Measurements from ENCODE around the gene PCDHA7. TPM values are rescaled to one million over a fixed set of nuclear protein-coding genes. Genes with fewer than 3 reads are reported as not detected.
"Not testable (repeated sequence)": the region's sequence is repeated elsewhere in the genome, so short reads cannot be mapped to it uniquely, and the experiment has no call there.

Gene PCDHA7
- total and polyA plus RNA-seq, 2 of the 4 experiments (the other 2 are of a cell fraction), result 0.10 to 0.18 TPM

DNA sequence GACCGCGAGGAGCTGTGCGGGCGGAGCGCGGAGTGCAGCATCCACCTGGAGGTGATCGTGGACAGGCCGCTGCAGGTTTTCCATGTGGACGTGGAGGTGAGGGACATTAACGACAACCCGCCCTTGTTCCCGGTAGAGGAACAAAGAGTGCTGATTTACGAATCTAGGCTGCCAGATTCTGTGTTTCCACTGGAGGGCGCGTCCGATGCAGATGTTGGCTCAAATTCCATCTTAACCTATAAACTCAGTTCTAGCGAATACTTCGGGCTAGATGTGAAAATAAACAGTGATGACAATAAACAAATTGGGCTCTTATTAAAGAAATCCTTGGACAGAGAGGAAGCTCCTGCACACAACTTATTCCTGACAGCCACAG is 5.7 kb upstream of the PCDHA7 start:
- no peak overlapping the region for H2BK5ac ChIP-seq (ENCODE audit: low read depth, low read length, poor library complexity, severe bottlenecking)
- H2AK9ac ChIP-seq (replicated peaks; ENCODE audit: low read depth, low read length, poor library complexity), result no peak overlapping the region
- H2AFZ ChIP-seq (replicated peaks; ENCODE audit: low read length, poor library complexity), result no peak overlapping the region
- H3K27me3 ChIP-seq (ENCODE audit: control insufficient read depth, insufficient read depth, low read length), result no peaks in the 10 kb centered on the region
- no peaks in the 10 kb centered on the region for H3K4me1 ChIP-seq (ENCODE audit: control insufficient read depth, insufficient read depth, low read length)
- no peak overlapping the region for H4K91ac ChIP-seq (ENCODE audit: insufficient read depth, low read depth, low read length)
- no peak overlapping the region for H4K8ac ChIP-seq (ENCODE audit: low read depth in 2 of 2, low read length in 2 of 2)
- POLR2A ChIA-PET (ENCODE audit: unreplicated experiment), result no interaction called here
- ATAC-seq (ENCODE audit: low read depth) (no peak), DNase-seq (no peak)
- no CpG with 5 or more reads among the region's 18 CpGs for WGBS, 2 experiments (ENCODE audit: extremely low coverage in 2 of 2, insufficient read length in 1 of 2)
- no peak overlapping the region for H3K27ac ChIP-seq (ENCODE audit: insufficient read depth, low read length)
- no peak overlapping the region for H3K14ac ChIP-seq (replicated peaks; ENCODE audit: low read depth, low read length)
- intact Hi-C loops (cut with micrococcal nuclease), result no loop called here
- H2AK5ac ChIP-seq (ENCODE audit: low read depth, low read length), result no peak overlapping the region
- CTCF ChIA-PET, result no interaction called here
- H3K9me1 ChIP-seq (ENCODE audit: insufficient read depth, low read length), result no peaks in the 10 kb centered on the region
- no peak overlapping the region for H3K18ac ChIP-seq (ENCODE audit: low read depth, low read length)
- no peak overlapping the region for H4K5ac ChIP-seq (ENCODE audit: low read depth, low read length)
- no peaks in the 10 kb centered on the region for H3K79me1 ChIP-seq (ENCODE audit: low read depth in 1 of 2, low read length in 2 of 2)
- no peak overlapping the region for H3K9ac ChIP-seq (ENCODE audit: low read depth, low read length)
- H3K4ac ChIP-seq (ENCODE audit: low read depth, low read length), result no peak overlapping the region
- H3K9me3 ChIP-seq (ENCODE audit: control insufficient read depth, insufficient read depth, low read length), result peaks cover 12% of the 10 kb centered on the region
- no peak overlapping the region for H2BK120ac ChIP-seq (ENCODE audit: low read depth, low read length)
- H2BK15ac ChIP-seq (ENCODE audit: low read depth, low read length), result no peak overlapping the region
- no peak overlapping the region for H3K56ac ChIP-seq (ENCODE audit: extremely low read depth, insufficient read depth, low read length)
- TF ChIP-seq POLR2A (IDR thresholded peaks at IDR 0.05; ENCODE audit: low read depth, low read length) (no peak), MXI1 (IDR thresholded peaks at IDR 0.05; ENCODE audit: borderline replicate concordance, low read depth, low read length) (no peak), CEBPB (IDR thresholded peaks at IDR 0.05; ENCODE audit: low read depth, low read length) (no peak), RFX5 (IDR thresholded peaks at IDR 0.05; ENCODE audit: low read depth, low read length) (no peak), FOS (IDR thresholded peaks at IDR 0.05; ENCODE audit: low read depth, low read length) (no peak), CHD1 (IDR thresholded peaks at IDR 0.05; ENCODE audit: low read depth, low read length) (no peak), RAD21 (IDR thresholded peaks at IDR 0.05; ENCODE audit: low read length) (no peak), MAFK (IDR thresholded peaks at IDR 0.05; ENCODE audit: low read depth, low read length) (no peak)
- in situ Hi-C loops (cut with MboI; ENCODE audit: low sequenced_read_pairs), result no loop called here
- H3K36me3 ChIP-seq (ENCODE audit: control insufficient read depth, insufficient read depth, low read length), result no peaks in the 10 kb centered on the region
- no peak overlapping the region for H2BK20ac ChIP-seq (ENCODE audit: low read depth, low read length)
- no peak overlapping the region for H3K4me2 ChIP-seq (ENCODE audit: low read depth, low read length)
- H3K4me3 ChIP-seq (ENCODE audit: insufficient read depth, low read depth, low read length), result no peak overlapping the region
- H3K23ac ChIP-seq (ENCODE audit: low read depth, low read length), result no peak overlapping the region
- no peaks in the 10 kb centered on the region for H4K20me1 ChIP-seq (ENCODE audit: insufficient read depth, low read length)
- BruUV-seq (replicated peaks), result no TSS peak
- dilution Hi-C loops (cut with HindIII; ENCODE audit: low sequenced_read_pairs, unreplicated experiment), result no loop called here

DNA sequence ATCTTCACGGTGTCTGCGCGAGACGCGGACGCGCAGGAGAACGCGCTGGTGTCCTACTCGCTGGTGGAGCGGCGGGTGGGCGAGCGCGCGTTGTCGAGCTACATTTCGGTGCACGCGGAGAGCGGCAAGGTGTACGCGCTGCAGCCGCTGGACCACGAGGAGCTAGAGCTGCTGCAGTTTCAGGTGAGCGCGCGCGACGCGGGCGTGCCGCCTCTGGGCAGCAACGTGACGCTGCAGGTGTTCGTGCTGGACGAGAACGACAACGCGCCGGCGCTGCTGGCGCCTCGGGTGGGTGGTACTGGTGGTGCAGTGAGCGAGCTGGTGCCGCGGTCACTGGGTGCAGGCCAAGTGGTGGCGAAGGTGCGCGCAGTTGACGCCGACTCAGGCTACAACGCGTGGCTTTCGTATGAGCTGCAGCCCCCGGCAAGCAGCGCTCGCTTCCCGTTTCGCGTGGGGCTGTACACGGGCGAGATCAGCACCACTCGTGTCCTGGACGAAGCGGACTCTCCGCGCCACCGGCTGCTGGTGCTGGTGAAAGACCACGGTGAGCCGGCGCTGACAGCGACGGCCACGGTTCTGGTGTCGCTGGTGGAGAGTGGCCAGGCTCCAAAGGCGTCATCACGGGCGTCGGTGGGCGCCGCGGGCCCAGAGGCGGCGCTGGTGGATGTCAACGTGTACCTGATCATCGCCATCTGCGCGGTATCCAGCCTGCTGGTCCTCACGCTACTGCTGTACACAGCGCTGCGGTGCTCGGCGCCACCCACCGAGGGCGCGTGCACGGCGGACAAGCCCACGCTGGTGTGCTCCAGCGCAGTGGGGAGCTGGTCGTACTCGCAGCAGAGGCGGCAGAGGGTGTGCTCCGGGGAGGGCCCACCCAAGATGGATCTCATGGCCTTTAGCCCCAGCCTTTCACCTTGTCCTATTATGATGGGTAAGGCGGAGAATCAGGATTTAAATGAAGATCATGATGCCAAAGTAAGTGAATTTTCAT is 4.3 kb upstream of the PCDHA7 start:
- H3K36me3 ChIP-seq (ENCODE audit: control insufficient read depth, insufficient read depth, low read length); H3K4me3 ChIP-seq (ENCODE audit: insufficient read depth, low read depth, low read length); H3K79me1 ChIP-seq (ENCODE audit: low read depth in 1 of 2, low read length in 2 of 2); H3K27ac ChIP-seq (ENCODE audit: insufficient read depth, low read length); H3K14ac ChIP-seq (replicated peaks; ENCODE audit: low read depth, low read length); H3K4ac ChIP-seq (ENCODE audit: low read depth, low read length); H2BK20ac ChIP-seq (ENCODE audit: low read depth, low read length); H3K9ac ChIP-seq (ENCODE audit: low read depth, low read length); H2BK120ac ChIP-seq (ENCODE audit: low read depth, low read length); H2AFZ ChIP-seq (replicated peaks; ENCODE audit: low read length, poor library complexity); CTCF ChIA-PET; H3K23ac ChIP-seq (ENCODE audit: low read depth, low read length); dilution Hi-C loops (cut with HindIII; ENCODE audit: low sequenced_read_pairs, unreplicated experiment); H3K27me3 ChIP-seq (ENCODE audit: control insufficient read depth, insufficient read depth, low read length); H2BK15ac ChIP-seq (ENCODE audit: low read depth, low read length); ATAC-seq (ENCODE audit: low read depth); H2BK5ac ChIP-seq (ENCODE audit: low read depth, low read length, poor library complexity, severe bottlenecking); H4K91ac ChIP-seq (ENCODE audit: insufficient read depth, low read depth, low read length); H3K18ac ChIP-seq (ENCODE audit: low read depth, low read length); intact Hi-C loops (cut with micrococcal nuclease); H3K56ac ChIP-seq (ENCODE audit: extremely low read depth, insufficient read depth, low read length); H2AK9ac ChIP-seq (replicated peaks; ENCODE audit: low read depth, low read length, poor library complexity); H3K4me2 ChIP-seq (ENCODE audit: low read depth, low read length); H4K8ac ChIP-seq (ENCODE audit: low read depth in 2 of 2, low read length in 2 of 2); H3K4me1 ChIP-seq (ENCODE audit: control insufficient read depth, insufficient read depth, low read length); H3K9me1 ChIP-seq (ENCODE audit: insufficient read depth, low read length); in situ Hi-C loops (cut with MboI; ENCODE audit: low sequenced_read_pairs); POLR2A ChIA-PET (ENCODE audit: unreplicated experiment); DNase-seq; H3K9me3 ChIP-seq (ENCODE audit: control insufficient read depth, insufficient read depth, low read length); H4K20me1 ChIP-seq (ENCODE audit: insufficient read depth, low read length); H2AK5ac ChIP-seq (ENCODE audit: low read depth, low read length); BruUV-seq (replicated peaks); H4K5ac ChIP-seq (ENCODE audit: low read depth, low read length): not testable (repeated sequence)
- WGBS, 2 experiments (ENCODE audit: extremely low coverage in 2 of 2, insufficient read length in 1 of 2), result 46% methylated on average over 49 of the region's 106 CpGs; no CpG with 5 or more reads in 1 of the 2 experiments

All from IMR-90 (cell line).